HTR-8/SVneo (cell line): Measurements from ENCODE around the gene ADAMTSL2.

Experiments used
- DNase-seq: peaks from one replicate; pipeline ENCODE4 v3.0.0; 2011; ENCODE audit warnings: low spot score, mixed read lengths; ENCODE audit not compliant: insufficient read length
- FAIRE-seq: peaks from 2 replicates; lab custom pipeline; 2011; peaks lifted over from hg19 to GRCh38; lab: Jason Lieb, UNC

Gene ADAMTSL2

DNA sequence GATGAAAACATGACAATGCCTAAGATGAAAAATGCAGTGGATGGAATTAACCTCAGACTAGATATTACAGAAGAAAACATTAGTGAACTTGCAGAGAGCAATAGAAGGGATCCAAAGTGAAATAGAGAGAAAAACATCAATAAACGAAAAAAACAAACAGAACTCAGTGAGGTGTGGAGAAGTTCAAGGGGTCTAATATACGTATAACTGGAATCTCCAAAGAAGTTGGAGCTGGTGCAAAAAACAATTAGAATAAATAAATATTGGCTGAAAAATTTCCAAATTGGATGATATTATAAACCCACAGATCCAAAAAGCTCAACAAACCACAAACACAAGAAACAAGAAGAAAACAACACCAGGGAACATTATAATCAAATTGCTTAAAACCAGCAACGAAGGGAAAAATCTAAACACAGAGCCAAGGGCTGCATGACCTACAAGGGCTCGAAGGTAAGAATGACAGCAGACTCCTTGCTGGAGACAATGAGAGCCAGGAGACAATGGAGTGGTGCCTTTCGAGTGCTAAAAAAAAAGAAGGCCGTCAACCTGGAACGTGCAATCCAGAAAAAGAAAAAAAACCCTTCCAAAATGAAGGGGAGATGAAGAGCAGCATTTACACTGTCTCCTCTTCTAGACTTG, 62.9 kb downstream of the ADAMTSL2 start:
- FAIRE-seq (no peak), DNase-seq (no peak)

- FAIRE-seq, result no peak
- no peak for DNase-seq
Observed at GRCh38 chr9:133598978-133599377, 64.5 kb downstream of the ADAMTSL2 start.

DNA sequence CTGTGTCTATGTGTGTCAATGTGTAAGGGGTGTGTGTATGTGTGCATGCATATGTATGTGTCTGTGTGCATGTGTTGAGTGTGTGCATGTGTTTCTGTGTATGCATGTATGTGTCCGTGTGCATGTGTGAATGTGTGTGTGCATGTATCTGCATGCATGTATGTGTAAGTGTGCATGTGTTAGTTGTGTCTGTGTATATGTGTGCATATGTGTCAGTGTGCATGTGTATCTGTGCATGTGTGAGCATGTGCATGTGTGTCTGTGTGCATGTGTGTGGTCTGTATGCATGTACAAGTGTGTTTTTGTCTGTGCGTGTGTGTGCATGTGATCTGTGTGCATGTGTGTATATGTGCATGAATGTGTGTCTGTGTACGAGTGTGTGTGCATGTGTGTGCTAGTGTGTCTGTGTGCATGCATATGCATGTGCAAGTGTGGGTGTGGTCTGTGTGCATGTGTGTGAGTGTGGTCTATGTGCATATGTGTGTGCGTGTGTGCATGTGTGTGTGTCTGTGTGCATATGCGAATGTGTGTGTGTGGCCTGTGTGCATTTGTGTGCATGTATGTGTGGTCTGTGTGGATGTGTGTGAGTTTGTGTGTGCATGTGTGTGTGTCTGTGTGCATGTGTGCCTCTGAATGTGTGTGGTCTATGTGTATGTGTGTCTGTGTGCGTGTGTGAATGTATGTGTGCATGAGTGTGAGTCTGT, 65.1 kb downstream of the ADAMTSL2 start:
- peak; percentile 92 for FAIRE-seq
- no peak for DNase-seq

- no peak for DNase-seq
- FAIRE-seq, result no peak
Observed at GRCh38 chr9:133600739-133601138, 66.2 kb downstream of the ADAMTSL2 start.

GRCh38 chr9:133601746-133602145, 67.2 kb downstream of the ADAMTSL2 start:
- DNase-seq (no peak), FAIRE-seq (no peak)

GRCh38 chr9:133602277-133602676, 67.8 kb downstream of the ADAMTSL2 start:
- FAIRE-seq (no peak), DNase-seq (no peak)

DNA sequence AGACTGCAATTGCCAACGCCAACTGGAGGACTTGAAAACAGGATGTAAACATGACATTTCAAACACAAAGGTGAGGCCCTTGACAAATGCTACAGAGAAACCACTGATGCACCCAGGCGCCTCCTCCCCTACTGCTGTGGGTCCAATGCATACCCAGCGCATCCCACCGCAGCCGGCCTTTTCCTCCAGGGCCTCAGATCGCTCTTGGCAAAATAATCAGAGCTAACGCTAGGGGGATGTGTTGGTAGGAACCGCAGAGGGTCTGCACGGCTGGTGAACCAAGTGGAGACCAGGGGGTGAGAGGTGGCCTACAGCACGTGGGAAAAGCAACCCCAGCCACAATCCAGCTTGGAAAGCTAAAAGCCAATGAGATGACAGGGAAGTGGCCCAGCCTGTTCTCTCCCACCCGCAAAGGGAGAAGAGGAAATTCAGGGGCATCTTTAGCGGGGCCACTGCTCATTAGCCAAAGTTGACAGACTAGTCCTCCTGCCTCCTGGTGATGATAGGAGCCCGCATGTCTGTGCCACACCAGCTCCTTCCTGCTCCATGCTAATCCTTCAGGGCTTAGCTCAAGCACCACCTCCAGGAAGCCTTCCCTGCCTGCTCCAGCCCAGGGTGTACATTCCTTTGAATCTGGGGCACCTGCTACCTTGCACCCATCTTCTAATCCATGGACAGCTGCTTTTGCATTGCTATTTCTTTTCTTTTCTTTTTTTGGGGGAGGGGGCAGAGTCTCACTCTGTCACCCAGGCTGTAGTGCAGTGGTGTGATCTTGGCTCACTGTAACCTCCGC, 68.8 kb downstream of the ADAMTSL2 start:
- DNase-seq, result no peak
- no peak for FAIRE-seq

GRCh38 chr9:133604214-133604613, 69.7 kb downstream of the ADAMTSL2 start:
- DNase-seq (no peak), FAIRE-seq (no peak)

GRCh38 chr9:133604856-133605255, 70.4 kb downstream of the ADAMTSL2 start:
- FAIRE-seq (no peak), DNase-seq (no peak)

- no peak for FAIRE-seq
- no peak for DNase-seq
Observed at GRCh38 chr9:133605446-133605845, 70.9 kb downstream of the ADAMTSL2 start.

GRCh38 chr9:133605856-133606707, 71.6 kb downstream of the ADAMTSL2 start:
- DNase-seq (no peak), FAIRE-seq (no peak)

DNA sequence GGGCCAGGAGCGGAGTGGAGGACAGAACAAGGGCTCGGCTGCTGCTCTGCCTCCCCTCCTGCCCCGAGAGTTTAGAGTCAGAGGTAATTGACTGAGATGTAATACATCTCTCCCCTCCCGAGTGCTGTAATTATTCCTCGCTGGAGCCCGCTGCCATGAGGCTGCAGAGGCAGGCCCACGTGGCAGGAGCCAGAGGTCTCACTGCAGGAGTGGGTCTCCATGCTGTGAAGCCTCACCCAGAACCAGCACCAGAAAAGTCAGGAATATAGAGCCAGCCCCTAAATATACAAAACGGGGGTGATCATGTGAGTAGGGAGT, 72.2 kb downstream of the ADAMTSL2 start:
- no peak for DNase-seq
- FAIRE-seq, result no peak

DNA sequence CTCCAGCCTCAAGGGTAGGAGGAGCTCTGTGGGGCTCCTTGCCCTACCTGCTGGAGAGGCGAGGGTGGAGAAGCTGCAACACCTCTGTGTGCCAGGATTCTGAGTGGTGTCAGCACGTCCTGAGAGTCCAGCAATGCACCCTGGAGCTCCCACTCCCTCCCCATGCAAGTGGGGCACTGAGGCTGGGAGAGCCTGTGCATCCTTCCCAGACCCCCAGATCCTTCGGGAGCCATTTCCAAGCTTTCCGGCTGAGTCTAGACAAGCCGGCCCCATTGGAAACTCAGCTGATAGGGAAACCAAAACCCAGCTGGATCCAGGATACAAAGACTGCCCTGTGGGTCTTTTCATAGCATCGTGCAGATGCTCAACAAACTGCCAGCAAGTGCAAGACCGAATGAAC, 72.9 kb downstream of the ADAMTSL2 start:
- FAIRE-seq, result no peak
- DNase-seq, result no peak

DNA sequence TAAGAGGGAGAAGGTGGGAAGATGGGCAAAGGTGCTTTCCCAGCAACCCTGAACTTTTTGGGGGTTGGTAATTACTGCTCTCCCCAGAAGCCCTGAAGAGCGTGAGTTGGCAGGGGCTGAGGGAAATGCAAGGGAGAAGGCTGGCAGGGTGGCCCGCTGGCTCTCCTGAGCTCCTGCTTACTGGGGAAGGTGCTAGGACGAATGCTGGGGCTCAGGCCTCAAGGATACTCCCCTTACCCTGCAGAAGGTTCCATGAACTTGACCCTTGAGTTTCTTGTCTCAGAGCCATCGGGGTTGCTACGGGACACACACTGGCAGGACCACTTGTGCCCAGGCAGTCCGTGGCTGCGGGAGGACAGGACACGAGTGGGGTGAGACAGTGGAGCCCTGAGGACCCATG, 73.5 kb downstream of the ADAMTSL2 start:
- no peak for DNase-seq
- FAIRE-seq, result no peak

DNA sequence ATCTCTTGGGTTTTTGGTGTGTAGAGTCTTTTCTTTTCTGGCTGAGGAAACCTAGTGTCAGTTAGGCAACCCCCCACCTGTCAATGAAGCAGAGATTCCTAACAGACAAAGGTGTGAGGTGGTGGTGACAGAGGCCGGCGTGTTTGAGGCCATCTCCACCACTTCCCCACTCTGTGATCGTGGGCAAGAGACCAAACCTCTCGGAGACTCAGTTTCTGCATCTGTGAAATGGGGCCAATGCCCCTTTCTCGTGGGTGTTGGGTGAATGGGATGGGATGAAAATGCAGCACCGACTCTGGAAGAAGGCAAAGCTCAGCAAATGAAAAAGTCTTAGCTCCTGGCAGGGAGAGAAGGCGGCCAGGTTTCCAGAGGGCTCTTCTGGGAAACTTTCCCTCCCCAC, 73.9 kb downstream of the ADAMTSL2 start:
- no peak for FAIRE-seq
- DNase-seq, result no peak

- DNase-seq, result no peak
- FAIRE-seq, result no peak
Observed at GRCh38 chr9:133608889-133609288, 74.4 kb downstream of the ADAMTSL2 start.

DNA sequence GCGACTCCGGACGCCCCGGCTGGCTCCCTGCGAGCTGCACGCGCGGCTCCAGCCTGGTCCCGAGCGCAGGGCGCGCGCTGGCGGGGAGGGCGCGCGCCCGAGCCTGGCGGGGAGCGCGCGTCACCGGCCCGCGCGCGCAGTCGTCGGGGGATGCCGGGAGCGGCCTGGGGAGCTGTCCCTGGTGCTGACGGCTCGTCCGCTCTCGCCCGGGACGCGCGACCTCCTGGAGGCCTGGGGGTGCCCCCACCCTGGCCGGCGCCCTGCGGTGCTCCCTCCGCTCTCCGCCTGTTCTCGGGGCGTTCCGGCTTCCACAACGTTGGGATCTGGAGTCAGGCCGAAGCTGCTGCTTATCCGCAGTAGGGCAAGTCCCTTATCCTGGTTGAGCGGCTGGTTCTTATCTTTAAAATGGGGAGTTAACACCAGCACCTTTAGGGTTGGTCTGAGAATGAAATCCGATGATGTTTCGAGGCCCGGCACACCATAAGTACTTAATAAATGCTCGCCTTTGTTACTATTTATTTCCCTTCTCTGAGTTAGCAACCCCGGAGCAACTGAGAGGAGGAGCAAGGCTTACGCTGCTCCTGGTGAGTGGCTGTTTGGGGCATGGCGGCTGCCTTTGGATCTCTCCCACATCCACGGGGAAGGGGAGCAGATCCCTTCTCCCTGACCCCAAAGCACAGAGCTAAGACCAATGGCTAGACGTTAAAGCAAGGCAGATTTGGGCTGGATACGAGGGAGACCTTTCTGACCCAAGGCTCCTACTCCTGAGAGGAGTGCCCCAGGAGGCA, 75.0 kb downstream of the ADAMTSL2 start, which contains the start of gene FAM163B:
FAM163B (minus strand) TSS at position 79 of the 788 bp plus-strand sequence. CDS start 29,166 bp downstream, outside the sequence.
- DNase-seq, result no peak
- FAIRE-seq, result no peak

DNA sequence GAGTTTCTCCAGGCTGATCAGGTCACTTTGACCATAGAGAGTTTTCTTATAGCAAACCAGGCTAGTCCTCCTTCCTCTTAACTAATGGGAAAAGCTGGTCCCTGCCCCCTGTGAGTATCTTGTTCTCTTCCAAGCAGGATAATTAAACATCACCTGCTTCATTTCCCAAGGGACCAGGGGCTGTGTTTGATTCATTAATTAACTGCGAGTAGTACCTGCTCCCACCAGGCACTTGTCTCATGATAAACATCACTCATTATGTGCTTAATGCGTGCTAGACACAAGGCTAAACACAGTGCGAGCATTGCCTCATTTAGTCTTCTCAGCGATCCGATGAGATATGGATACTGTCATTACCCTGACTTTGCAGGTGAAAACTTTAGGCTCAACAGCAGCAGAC, 76.3 kb downstream of the ADAMTSL2 start:
- FAIRE-seq, result no peak
- no peak for DNase-seq

DNA sequence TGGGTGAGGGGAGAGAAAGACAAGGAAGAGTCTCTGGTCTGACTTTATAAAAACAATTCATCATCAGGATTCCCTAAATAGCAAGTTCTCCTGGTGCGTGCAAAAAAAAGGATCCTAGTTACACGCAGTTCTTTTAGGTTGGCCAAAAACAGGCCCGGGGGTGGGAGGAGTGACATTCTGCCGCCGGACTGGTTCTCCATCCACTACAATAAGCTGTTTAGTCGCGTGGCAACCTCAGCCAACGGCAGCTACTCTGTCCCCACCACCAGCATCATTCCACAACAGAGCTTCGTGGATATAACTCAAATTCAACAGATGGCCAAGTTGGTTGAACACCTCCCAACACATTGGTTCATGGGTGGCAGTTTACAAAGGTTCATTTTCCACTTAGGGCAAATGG, 77.5 kb downstream of the ADAMTSL2 start:
- FAIRE-seq (no peak), DNase-seq (no peak)

DNA sequence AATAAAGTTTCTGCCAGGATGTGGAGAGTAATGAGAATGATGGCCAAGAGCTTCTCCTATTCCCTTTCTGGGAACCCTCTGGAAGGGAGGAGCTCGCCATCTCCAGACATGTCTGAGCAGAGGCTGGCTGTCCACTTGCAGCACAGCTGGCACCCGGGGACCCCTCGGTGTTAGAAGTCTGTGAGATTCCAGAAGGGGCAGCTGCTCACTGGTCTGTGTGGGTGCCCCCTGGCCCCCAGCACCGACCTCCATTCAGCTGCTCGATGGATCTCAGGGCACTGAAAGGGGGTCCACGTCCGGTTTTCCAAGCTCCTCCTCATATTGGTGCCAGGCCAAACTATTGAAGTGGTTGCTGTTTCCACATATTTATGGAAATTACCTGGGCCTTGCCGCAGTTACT, 78.3 kb downstream of the ADAMTSL2 start:
- FAIRE-seq, result no peak
- DNase-seq, result no peak
